Esophagus muscularis mucosa (tissue), 4 donors: Measurements from ENCODE around the gene PUSL1.

Experiments used
- EP300 ChIP-seq: sonication (generic); formaldehyde crosslinking; IDR thresholded peaks from one replicate; pipeline ENCODE4 v1.6.1; 2017; ENCODE audit warnings: antibody characterized with exemption
- POLR2A ChIP-seq: fragments of 450-650 bp; IDR thresholded peaks from one replicate; pipeline ENCODE4 v1.6.1; 2017; ENCODE audit warnings: antibody characterized with exemption, moderate library complexity, mild to moderate bottlenecking, low read depth
- POLR2AphosphoS5 ChIP-seq, 2 donors: sonication (generic); formaldehyde crosslinking; IDR thresholded peaks; one replicate each; pipeline ENCODE4 v1.6.1; 2017; ENCODE audit warnings: antibody characterized with exemption in 2 of 2
- TF ChIP-seq, protein P1 (sequence below), 3 experiments: fragments of 200-600 bp in 2 of 3; fragments of 450-650 bp in 1 of 3; sonication (generic) in 2 of 3; IDR thresholded peaks; one replicate each; pipeline ENCODE4 v1.5.1; 2017 to 2019; ENCODE audit warnings: antibody characterized with exemption in 3 of 3, mild to moderate bottlenecking in 2 of 3, moderate library complexity in 1 of 3

DNA sequence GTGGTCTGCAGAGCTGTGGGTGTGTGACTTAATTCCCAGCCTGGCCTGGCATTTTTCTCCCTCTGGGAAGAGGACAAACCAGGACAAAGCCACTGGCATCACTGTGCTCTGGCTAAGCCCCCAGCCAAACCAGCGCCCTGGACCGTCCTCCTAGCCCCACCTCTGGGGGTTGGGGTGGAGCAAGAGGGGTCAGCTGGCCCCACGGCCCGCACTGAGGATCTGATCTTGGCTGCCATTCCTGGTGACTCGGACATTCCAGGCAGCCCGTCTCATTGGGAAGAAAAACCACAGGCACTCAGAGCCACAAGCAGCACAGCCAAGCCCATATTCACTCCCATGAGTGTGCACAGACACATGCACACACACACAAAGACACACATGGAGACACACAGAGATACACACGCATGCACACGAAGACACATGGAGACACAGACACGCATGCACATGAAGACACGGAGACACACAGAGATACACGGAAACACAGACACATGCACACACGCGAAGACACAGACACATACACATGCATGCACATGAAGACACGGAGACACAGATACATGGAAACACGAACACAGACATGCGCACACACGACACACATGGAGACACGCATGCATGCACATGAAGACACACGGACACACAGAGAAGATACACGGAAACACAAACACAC is 52.2 kb downstream of the PUSL1 start:
- TF ChIP-seq, protein P1, sequence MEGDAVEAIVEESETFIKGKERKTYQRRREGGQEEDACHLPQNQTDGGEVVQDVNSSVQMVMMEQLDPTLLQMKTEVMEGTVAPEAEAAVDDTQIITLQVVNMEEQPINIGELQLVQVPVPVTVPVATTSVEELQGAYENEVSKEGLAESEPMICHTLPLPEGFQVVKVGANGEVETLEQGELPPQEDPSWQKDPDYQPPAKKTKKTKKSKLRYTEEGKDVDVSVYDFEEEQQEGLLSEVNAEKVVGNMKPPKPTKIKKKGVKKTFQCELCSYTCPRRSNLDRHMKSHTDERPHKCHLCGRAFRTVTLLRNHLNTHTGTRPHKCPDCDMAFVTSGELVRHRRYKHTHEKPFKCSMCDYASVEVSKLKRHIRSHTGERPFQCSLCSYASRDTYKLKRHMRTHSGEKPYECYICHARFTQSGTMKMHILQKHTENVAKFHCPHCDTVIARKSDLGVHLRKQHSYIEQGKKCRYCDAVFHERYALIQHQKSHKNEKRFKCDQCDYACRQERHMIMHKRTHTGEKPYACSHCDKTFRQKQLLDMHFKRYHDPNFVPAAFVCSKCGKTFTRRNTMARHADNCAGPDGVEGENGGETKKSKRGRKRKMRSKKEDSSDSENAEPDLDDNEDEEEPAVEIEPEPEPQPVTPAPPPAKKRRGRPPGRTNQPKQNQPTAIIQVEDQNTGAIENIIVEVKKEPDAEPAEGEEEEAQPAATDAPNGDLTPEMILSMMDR (IDR thresholded peaks at IDR 0.05): no peak
- TF ChIP-seq POLR2A (no peak), EP300 (no peak), POLR2AphosphoS5 (IDR thresholded peaks at IDR 0.05) (peak; percentile 34 to 45)
